ENCODE results near the gene RBP2.

Gene RBP2

DNA sequence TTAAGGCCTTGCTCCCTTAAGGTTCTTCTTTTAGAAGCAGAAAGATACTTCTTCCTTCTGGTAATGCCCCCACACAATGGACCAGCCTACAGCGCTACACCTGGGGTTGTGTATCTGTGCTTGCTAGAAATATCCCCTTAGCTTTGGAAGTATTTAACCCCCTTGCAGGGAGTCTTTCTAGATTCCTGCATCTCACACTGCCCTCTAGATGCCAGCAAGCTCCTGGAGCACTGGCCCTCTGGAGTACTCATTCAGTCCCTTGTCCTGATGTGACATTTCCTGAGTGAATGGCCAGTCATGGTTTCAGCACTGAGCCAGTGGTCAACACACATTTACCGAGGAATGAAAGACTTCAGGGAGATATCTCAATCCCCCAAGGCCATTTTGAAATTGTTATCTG is 30.4 kb upstream of the RBP2 start:
- TF ChIP-seq, protein P1, sequence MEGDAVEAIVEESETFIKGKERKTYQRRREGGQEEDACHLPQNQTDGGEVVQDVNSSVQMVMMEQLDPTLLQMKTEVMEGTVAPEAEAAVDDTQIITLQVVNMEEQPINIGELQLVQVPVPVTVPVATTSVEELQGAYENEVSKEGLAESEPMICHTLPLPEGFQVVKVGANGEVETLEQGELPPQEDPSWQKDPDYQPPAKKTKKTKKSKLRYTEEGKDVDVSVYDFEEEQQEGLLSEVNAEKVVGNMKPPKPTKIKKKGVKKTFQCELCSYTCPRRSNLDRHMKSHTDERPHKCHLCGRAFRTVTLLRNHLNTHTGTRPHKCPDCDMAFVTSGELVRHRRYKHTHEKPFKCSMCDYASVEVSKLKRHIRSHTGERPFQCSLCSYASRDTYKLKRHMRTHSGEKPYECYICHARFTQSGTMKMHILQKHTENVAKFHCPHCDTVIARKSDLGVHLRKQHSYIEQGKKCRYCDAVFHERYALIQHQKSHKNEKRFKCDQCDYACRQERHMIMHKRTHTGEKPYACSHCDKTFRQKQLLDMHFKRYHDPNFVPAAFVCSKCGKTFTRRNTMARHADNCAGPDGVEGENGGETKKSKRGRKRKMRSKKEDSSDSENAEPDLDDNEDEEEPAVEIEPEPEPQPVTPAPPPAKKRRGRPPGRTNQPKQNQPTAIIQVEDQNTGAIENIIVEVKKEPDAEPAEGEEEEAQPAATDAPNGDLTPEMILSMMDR (IDR thresholded peaks at IDR 0.05): no peak

GRCh38 chr3:139505829-139506386 is 29.6 kb upstream of the RBP2 start:
- no peak for TF ChIP-seq ZFX (IDR thresholded peaks at IDR 0.05; ENCODE audit: borderline replicate concordance)
- TF ChIP-seq, protein P1 (IDR thresholded peaks at IDR 0.05): no peak
- H3K27ac ChIP-seq: no peak overlapping the region

More for the DNA sequence above, 30.4 kb upstream of the RBP2 start:
- no peak overlapping the region for H3K27ac ChIP-seq

- no peak overlapping the region for H3K27ac ChIP-seq
- no peak for TF ChIP-seq ZFX (IDR thresholded peaks at IDR 0.05; ENCODE audit: borderline replicate concordance)
- TF ChIP-seq, protein P1 (IDR thresholded peaks at IDR 0.05): no peak
These were observed 23.2 kb upstream of the RBP2 start for GRCh38 chr3:139499536-139499935.

DNA sequence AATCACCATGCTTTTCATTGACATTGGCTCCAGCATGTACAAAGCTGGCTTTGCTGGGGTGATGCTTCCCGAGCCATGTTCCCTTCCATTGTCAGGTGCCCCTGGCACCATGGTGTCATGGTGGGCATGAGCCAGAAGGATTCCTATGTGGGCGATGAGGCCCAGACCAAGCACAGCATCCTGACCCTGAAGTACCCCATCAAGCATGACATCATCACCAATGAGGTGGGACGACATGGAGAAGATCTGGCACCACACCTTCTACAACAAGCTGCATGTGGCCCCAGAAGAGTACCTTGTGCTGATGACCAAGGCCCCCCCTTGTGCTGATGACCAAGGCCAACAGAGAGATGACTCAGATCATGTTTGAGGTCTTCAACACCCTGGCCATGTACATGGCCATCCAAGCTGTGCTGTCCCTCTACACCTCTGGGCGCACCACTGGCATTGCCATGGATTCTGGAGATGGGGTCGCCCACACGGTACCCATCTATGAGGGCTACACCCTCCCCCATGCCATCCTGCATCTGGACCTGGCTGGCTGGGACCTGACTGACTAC is 17.6 kb upstream of the RBP2 start:
- TF ChIP-seq, protein P1 (IDR thresholded peaks at IDR 0.05): no peak
- TF ChIP-seq ZFX (IDR thresholded peaks at IDR 0.05; ENCODE audit: borderline replicate concordance): no peak

DNA sequence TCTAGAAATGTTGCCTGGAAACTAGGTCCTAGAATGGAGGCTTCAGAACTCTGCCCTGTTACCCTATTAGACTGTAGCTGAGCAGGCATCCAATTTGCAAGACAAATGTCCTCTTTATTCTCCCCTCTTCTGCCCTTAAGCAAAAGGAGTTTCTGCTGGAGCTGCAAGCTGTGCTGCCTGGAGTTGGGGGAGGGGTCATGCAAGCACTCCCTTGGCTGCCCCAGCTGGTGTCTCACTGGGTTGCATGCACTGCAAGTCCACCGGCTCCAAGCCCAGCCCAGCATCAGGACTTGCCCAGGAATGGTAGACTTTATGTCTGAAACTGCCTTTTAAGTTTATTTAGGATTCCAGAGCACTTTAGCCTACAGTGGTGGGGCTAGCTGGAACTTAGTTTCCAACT is 15.7 kb upstream of the RBP2 start:
- TF ChIP-seq ZFX (IDR thresholded peaks at IDR 0.05; ENCODE audit: borderline replicate concordance): no peak
- TF ChIP-seq, protein P1 (IDR thresholded peaks at IDR 0.05): no peak
- H3K27ac ChIP-seq: no peak overlapping the region

More for the DNA sequence above, 17.6 kb upstream of the RBP2 start:
- H3K27ac ChIP-seq: no peak overlapping the region

GRCh38 chr3:139491027-139491700 is 14.8 kb upstream of the RBP2 start:
- no peak overlapping the region for H3K27ac ChIP-seq
- TF ChIP-seq, protein P1 (IDR thresholded peaks at IDR 0.05): no peak
- TF ChIP-seq ZFX (IDR thresholded peaks at IDR 0.05; ENCODE audit: borderline replicate concordance): no peak

DNA sequence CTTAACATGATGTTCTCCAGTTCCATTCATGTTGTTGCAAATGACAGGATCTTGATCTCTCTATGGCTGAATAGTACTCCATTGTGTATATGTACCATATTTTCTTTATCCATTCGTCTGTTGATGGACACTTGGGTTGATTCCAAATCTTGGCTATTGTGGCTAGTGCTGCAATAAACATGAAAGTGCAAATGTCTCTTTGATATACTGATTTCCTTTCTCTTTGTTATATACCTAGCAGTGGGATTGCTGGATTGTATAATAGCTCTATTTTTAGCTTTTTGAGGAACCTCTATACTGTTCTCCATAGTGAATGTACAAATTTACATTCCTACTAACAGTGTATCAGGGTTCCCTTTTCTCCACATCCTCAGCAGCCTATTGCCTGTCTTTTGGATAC is 5.9 kb upstream of the RBP2 start:
- TF ChIP-seq, protein P1 (IDR thresholded peaks at IDR 0.05): no peak
- no peak for TF ChIP-seq ZFX (IDR thresholded peaks at IDR 0.05; ENCODE audit: borderline replicate concordance)
- H3K27ac ChIP-seq: no peak overlapping the region
